NCI-H2107 (cell line): Measurements from ENCODE around the gene TAB2.
"Not testable (repeated sequence)": the region's sequence is repeated elsewhere in the genome, so short reads cannot be mapped to it uniquely, and the experiment has no call there.

ENCODE experiments used
- DNase-seq: peaks from one replicate; lab custom pipeline; 2025; lab: John Stamatoyannopoulos, UW

Gene TAB2

DNA sequence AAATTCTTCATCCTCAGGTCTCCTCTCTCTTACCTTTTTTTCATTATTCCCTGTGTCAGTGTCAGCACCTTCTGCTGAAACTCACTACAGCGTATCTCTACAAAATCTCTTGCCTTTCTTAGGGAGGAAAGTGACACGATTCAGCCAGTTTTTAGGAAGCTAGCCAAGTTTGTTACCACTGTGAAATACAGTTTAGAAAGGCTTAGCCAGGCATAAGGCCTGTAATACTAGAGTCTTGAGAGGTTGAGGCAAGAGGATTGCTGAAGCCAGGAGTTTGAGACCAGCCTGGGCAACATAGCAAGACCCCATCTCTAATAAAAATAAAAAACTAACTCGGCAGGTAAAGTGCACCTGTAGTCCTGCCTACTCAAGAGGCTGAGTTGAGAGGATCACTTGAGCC, 16.7 kb downstream of the TAB2 start:
- no peak for DNase-seq

DNA sequence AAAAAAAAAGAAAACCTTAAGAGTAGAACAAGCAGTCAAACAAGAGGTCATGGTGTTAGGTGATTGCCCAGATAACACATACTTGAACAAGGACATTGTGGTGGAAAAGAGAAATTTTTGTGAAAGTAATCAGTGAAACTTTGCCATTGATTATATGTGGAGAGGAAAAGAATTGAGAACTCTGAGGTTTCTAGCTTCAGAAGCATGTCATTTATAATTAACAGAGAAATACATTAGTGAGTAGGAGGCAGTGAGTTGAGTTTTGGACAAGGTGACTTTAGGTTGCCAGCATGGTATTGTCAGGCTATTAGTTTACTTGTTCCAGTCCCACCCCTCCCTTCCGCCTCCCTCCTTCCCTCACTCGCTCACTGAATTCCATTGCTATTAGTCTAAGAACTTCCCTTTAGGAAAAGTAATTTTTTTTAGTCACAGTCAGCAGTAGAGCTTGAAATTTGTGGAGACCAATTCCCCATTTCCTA, 17.2 kb downstream of the TAB2 start:
- DNase-seq: no peak

DNA sequence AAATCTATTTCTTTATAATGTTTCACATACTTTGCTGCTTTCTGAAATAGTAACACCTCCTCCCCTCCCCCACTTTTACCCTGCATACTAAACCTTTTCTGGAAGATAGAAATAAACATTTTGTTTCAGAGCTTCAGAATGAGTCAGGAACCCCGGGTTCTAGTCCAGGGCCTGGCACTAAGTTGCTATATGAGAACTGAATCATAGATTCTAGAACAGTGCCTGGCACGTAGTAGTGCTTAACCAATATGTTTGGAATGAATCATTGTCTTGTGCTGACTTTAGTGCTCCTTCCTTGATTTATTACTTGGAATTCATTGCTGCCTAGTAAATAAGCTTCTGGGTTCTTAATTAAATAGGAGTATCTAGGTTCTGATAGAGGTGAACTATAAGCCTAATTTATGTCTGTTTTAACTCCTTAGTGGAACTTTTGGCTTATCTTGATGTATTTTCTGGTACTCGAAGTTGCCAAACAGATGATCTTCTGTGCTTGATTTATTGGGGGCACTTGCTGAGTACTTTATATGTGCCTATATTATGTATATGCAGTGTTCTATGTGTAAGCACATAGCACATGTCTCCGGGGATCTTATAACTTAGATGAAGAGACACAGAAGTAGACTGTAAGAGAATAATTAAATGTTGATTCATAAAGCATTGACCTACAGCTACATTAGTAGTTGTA, 18.6 kb downstream of the TAB2 start:
- no peak for DNase-seq

DNA sequence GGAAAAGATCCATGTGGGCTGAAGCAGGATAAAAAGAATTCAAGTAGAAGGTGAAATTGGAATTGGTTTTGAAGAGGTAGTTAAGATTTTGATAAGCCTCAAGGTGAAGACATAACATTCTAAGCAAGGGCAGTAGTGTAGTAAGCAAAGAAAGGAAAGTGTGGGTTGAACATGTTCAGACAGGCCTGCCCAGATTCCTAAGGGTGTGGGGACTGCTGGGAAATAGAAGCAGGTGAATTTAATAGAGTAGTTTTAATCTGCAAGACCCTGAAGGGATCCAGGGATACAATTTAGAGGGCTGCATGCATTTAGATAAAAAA, 19.1 kb downstream of the TAB2 start:
- no peak for DNase-seq

DNA sequence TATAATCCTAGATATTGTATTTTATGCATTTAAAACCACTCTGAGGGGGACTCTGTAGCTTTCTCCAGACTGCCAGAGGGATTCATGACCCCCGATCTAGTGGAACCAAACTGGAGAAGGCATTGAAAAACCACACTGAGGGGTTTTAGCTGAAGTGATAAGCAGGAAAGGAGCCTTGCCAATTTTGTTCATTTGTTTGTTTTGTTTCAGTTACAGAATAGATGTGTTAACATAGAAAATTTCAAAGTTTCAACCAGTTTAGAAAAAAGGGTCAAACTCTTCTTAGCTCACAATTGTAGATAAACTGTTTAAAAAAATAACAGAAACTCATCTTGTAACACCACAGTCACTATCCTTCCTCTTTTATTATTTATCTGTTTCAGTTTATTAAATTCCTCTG, 19.8 kb downstream of the TAB2 start:
- DNase-seq: no peak

DNA sequence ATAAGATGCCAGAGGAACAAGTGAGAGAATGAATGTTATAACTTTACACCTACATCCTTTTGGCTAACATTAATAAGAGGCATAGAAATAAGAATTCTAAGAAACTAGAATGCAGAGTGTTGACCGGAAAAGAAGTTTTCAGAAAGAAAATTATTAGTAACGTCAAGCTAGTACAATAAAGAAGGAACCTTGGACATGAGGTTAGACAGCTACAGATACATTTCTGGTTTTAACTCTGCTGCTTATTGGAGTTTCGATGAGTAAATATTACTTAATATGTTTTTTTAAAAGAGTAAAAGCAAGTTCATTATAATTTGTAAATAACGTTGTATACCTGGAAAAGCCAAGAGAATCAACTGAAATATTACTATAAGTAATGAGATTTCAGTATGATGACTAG, 22.7 kb downstream of the TAB2 start:
- DNase-seq: no peak

DNA sequence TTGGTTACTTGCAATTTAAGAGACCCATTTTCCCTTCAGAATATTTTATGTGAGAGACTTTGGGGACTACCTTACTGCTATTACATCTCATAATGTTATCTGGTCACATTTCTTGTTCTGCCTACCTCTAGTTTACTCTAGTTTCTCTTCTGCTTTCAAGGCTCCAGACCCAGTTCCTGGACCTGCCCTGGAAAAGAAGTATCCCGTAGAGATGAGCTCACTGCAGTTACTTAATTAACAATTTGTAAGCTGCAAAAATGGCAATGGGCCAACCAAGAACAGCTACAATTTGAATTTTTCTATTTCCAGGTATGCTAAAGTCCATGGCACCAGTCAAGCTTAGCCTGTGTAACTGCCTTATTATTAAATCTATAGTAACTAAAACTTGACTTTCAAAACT, 25.0 kb downstream of the TAB2 start:
- no peak for DNase-seq

DNA sequence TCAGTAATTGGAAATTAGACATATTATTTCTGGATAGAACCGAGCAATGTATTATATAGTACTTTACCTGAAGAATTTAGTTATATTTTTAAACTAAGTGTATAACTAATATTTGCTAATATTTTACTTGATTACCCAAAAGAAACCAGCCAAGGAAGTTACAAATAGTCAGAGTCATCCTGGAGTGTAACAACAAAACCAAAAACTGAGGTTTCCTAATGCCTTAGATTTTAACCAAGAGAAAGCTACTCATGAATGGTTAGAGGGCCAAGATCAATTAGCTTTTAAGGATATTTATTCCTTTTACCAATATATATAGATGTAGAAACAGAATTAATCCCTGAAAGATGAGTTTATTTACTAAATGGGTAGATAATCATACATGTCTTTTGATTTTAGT, 26.0 kb downstream of the TAB2 start:
- no peak for DNase-seq

DNA sequence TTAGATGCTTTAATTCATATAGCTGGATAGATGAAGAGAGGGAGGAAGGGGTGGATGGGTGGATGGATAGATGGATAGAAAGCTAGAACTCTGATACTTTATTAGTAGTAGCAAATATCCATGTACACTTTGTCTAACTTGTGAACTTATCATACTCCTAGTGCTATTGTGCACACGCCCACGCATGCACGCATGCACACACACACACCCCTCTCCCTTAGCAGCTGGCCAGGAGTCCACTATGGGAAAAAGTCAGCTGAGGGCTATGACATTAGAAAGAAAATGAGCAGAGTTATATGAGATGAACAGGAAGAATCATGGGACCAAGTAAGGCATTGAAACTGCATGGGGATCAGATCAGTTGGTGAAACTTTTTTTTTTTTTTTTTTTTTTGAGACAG, 28.6 kb downstream of the TAB2 start:
- no peak for DNase-seq

DNA sequence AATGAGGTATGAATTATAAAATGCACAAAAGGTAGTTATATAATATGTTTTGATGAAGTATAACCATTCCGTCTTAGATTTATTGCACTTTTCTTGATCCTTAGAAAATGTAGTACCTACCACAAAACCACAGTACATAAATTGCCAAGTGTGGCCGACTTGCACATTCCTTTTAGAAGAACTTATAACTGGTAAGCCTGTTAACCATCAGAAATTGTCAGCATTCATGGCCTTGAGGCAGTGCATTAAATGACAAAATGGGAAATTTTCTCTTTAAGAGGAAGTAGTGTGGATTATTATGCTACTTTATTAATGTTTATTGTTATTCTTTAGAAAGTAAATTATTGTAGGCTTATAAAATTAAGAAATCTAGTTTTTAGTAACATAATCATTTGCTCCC, 29.6 kb downstream of the TAB2 start:
- no peak for DNase-seq

DNA sequence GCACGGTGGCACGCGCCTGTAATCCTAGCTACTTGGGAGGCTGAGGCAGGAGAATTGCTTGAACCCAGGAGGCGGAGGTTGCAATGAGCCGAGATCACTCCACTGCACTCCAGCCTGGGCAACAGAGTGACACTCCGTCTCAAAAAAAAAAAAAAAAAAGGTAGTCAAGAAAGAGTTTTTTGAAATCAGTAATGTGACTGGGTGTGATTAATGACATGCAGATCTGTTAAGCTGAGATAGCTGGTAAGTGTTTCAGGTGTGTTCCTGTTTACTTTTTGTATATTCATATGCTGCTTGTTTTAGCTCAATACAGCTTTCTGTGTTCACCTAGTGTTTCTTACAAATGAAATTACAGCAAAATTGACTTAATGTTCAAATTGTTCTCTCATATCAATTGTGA, 31.8 kb downstream of the TAB2 start:
- DNase-seq: not testable (repeated sequence)

DNA sequence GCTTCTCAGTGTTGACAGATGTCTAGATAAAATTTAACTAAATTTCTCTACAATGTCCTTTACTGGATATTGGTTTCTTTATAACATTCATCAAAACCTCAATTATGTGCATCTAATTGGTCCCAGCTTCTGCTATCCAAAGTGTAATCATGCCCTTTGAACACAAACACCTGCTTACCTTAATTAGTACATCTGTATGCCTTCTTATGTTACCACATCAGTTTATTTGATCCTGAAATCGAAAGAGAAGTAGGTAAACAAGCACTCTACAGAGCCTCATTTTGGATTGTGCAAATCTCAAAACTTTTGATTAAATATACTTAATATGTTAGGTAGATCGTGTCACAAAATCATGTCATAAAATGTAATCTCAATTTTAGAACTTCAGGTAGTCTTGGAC, 36.5 kb downstream of the TAB2 start:
- DNase-seq: peak; percentile 7

DNA sequence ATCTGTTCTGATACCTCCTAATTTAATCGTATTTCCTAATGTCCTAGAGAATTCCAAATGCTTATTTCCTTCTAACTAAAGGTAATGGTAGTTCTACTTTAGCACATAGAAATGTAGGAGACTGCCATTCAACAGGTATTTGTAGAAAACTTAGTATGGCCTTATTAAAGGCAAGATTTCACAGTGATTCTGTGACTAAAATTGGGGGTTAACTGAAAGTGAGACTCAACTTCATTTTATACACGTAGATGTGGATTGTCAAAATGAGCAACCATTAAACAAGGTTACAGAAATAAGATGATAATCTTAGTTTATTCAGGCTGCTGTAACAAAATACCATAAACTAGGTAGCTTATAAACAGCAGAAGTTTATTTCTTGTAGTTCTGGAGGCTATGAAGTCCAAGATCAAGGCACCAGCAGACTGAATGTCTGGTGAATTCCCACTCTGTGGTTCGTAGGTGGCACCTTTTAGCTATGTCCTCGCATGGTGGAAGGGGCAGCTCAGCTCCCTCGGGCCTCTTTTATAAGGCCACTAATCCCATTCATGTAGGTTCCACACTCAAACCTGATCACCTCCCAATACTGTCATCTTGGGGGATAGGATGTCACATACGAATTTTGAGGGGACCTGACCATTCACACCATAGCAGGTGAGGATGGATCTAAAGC, 38.7 kb downstream of the TAB2 start:
- no peak for DNase-seq

DNA sequence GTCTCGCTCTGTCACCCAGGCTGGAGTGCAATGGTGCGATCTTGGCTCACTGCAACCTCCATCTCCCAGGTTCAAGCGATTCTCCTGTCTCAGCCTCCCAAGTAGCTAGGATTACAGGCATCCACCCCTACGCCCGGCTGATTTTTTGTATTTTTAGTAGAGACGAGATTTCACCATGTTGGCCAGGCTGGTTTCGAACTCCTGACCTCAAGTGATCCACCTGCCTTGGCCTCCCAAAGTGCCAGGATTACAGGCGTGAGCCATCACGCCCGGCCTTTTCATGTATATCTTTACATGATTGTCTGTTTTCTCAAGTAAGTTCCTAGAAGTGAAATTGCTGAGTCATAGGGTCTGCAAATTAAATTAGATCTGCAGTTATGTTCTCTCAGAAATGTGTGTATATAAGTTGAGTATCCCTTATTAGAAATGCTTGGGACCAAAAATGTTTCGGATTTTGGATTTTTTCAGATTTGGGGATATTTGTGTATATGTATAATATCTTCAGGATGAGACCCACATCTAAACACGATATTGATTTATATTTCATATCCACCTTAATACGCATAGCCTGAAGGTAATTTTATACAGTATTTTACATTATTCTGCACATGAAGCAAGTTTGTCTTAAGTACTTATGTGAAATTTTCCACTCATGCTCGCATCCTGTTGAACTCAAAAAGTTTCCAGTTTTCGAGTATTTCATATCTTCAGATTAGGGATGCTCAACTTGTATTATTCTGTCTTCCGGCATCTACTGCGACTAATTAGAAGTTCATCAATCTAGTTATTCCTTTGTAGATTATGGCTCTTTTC, 40.4 kb downstream of the TAB2 start:
- DNase-seq: no peak

DNA sequence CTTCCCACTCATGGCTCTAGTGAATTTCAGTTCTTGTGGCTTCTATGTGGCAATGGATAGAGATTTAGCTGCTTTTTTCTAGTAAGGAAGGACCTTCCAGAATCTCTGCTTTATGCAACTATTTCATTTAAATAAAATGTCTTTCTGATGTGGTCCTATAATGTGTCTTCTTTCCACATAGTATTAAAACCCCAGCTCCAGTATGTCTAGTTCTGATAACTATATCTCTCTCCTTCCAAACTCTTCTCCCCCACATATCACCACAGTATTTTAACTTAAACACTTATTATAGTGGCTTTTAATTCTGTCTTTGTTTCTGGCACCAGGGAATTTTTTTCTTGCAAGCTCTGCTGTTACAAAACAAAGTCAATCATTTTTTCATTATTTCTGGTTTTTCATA, 41.9 kb downstream of the TAB2 start:
- no peak for DNase-seq

DNA sequence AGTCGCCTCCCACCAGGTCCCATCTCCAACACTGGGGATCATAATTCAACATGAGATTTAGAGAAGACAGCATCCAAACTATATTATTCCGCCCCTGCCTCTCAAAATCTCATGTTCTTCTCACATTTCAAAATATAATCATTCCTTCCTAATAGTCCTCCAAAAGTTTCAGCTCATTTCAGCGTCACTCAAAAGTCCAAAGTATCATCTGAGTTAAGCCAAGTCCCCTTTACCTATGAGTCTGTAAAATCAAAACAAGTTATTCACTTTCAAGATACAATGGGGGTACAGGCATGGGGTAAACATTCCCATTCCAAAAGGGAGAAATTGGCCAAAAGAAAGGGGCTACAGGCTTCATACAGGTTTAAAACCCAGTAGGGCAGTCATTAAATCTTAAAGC, 43.0 kb downstream of the TAB2 start:
- no peak for DNase-seq

DNA sequence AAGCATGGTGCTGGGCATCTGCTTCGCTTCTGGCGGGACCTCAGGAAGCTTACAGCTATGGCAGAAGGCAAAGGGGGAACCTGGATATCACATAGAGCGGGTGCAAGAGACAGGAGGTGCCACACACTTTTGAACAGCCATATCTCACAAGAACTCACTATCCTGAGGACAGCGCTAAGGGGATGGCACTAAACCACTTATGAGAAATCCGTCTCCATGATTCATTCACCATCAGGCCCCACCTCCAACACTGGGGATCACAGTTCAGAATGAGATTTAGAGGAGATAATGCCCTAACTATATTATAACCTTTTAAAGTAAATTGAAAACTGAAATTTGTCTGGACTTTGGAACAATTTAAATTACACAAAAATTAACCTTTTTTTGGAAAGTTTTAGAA, 44.8 kb downstream of the TAB2 start:
- no peak for DNase-seq

DNA sequence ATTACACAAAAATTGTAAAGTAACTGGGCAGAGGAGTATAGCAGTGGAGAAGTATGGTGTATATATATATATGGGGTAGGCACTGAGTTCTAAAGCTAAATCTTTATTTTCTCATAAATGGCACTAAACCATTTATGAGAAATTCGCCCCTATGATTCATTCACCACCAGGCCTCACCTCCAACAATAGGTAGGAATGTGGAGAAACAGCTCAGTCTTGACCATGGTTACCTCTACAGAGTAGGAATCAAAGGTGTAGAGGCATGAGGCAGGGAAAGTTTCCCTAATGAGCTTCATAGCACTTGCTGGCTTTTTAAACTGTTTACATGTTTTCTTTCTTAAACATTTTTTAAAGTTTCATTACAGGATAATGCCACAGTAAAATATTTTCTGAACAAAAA, 45.6 kb downstream of the TAB2 start:
- DNase-seq: no peak

DNA sequence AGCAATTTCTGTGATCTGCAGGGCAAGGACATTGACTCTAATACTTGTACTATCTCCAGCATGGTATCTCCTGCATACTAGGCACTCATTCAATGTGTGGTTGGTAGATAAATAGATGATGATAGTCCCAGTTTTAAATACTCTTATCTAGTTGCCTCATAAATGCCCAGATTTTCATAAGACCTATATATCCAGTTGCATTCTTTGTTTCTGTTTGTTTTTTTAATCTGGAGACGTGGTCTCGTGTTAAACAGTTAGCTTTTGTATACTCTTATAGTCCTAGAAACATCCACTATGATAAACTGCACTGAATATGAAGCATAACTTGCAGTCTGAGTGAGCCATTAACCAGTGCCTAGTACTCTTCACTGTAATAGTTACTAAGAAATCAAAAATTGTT, 47.0 kb downstream of the TAB2 start:
- no peak for DNase-seq

DNA sequence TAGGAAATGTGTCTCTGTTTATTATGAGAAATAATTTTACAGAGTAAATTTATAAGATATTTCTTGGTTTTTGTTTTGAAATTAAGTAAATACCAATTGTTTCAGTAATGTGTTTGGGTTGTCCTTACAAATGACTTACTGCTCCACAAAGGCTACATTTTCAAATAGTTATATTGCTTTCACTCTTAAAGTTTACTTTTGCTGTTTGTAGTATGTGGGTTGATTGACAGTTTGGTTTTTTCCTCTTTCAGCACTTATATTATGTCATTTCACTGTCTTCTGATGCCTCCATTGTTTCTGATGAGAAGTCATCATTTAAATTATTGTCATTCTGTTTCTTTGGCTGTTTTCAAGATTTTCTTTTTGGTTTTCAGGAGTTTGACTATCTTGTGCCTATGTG, 47.7 kb downstream of the TAB2 start:
- DNase-seq: no peak

DNA sequence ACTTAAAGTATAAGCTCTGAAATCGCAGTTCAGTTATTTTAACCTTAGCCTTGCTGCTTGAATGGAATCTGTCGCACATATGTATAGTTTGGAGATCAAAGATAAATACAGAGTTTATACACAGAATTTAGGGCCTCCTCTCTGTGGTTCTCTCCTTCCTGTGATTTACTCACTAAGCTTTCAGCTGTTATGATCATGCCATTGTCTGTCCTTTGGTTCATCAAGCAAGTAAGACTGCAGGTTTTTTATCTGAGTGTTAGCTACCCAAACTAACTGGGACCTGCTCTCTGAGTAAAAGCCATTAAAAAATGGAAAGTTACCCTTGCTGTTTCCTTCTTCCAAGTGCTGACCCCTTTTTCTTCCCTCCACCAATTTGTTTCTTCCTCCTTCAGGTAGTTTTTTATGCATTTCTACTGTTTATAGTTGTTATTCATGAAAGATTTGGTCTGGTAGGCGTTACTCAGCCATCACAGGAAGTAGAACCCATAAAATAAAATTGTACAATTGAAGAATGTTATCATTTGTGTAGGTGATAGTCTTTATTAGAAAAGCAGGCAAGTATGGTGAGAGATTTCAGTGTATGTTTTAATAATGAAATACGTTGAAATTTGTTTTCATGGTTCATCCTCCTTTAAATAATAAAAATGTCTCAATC, 48.9 kb downstream of the TAB2 start:
- DNase-seq: no peak

DNA sequence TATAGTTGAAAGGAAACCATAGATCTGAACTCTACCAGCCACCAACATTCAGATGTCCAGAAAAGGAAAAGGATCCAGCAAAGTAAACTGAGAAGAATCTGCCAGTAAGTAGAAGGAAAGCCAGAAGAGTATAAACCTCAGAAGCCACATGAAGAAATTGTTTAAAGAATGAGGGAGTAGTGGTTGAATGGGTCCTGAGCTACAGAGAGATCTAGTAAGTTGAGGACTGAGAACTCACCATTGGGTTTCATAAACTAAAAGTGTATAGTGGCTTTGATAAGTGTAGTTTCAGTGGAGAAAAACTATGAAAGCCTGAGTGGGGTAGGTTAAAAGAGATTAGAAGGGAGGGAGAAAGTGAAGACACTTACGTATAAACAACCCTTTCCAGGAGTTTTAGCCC, 50.6 kb downstream of the TAB2 start:
- no peak for DNase-seq

DNA sequence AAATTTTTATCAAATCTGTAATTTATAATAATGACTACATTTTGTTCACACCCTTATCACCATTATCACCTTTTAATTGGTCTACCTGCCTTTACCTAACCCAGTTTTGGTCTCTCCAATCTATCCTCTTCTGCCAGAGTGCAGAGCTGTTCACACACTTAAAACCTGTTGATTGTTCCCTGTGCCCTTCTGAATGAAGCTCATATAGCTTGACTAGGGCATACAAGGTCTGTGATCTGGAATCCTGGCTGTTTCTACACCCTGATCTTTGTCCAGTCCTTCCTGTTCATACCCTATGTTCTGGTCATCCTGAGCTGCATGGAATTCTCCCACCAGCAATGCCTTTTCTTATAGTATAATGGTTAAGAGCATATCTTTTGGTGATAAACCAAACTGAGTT, 53.6 kb downstream of the TAB2 start:
- DNase-seq: no peak
